ENCODE data around the gene C19orf25. TPM values are rescaled to one million over a fixed set of nuclear protein-coding genes. Genes with fewer than 3 reads are reported as not detected.

Gene C19orf25
- polyA plus RNA-seq, 1 of the 3 experiments (the other 2 are of a cell fraction): 25.3 TPM

DNA sequence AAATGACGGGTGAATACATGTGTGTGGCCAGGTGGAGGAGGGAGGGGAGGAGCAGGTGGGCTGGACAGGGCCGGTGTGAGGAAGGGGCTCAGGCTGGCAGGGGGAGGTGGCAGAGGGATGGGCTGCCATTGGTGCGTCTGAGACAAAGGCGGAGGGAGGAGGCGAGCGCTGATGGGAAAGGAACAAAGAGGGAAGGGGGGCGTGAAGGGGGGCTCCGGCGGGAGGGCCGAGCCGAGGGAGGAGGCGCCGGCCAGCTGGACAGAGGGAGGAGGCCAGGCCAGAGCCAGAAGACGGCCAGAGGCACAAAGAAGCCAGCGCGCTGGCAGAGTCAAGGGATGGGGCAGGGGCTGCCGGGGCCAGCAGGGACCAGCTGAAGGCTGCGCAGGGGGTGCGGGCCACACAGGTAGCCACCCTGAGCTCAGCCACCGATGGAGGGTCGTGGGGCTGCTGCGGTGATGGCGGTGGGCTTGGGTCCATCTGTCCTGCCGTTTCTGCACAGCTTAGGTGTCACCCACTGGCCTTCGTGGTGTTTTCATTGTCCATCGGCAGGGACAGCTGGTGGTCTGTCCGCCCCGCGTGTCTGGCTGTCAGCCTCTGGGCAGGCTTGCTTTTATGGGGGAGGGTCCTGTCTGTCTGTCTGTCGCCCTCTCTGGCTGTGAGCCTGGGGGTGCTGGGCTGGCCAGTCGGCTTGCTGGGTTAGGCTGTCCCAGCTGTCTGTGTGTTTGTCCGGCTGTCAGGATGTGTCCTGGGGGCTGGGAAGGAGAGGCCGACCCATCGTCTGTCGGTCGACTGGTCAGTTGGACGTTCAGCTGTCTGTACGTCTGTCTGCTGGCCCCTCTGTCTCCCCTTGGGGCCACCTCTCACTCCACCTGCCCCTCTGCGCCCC, 26.9 kb downstream of the C19orf25 start:
- TF ChIP-seq NFIC (IDR thresholded peaks at IDR 0.05; ENCODE audit: borderline replicate concordance) (no peak), TAF1 (IDR thresholded peaks at IDR 0.05; ENCODE audit: borderline replicate concordance, low read depth, low read length) (no peak), RFX5 (IDR thresholded peaks at IDR 0.05; ENCODE audit: low read length) (no peak), ELF1 (IDR thresholded peaks at IDR 0.05) (no peak), YY1 (IDR thresholded peaks at IDR 0.05; ENCODE audit: low read depth) (no peak), EZH2phosphoT487 (IDR thresholded peaks at IDR 0.05; ENCODE audit: borderline replicate concordance, low read depth) (no peak), SIN3A (IDR thresholded peaks at IDR 0.05; ENCODE audit: borderline replicate concordance, low read depth, low read length) (no peak), RAD21 (IDR thresholded peaks at IDR 0.05; ENCODE audit: low read length) (no peak), JUND (IDR thresholded peaks at IDR 0.05) (no peak), POLR2AphosphoS5 (IDR thresholded peaks at IDR 0.05; ENCODE audit: low read depth, low read length) (no peak; the same call in 1 of the 2 replicates), CHD2 (IDR thresholded peaks at IDR 0.05; ENCODE audit: low read length, partially characterized antibody) (no peak), TCF12 (IDR thresholded peaks at IDR 0.05) (no peak), SMC3 (IDR thresholded peaks at IDR 0.05; ENCODE audit: low read depth, low read length) (no peak), FOSL2 (IDR thresholded peaks at IDR 0.05; ENCODE audit: borderline replicate concordance, low read depth) (no peak)
- TF ChIP-seq, protein P1, sequence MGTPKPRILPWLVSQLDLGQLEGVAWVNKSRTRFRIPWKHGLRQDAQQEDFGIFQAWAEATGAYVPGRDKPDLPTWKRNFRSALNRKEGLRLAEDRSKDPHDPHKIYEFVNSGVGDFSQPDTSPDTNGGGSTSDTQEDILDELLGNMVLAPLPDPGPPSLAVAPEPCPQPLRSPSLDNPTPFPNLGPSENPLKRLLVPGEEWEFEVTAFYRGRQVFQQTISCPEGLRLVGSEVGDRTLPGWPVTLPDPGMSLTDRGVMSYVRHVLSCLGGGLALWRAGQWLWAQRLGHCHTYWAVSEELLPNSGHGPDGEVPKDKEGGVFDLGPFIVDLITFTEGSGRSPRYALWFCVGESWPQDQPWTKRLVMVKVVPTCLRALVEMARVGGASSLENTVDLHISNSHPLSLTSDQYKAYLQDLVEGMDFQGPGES (IDR thresholded peaks at IDR 0.05; ENCODE audit: low read depth, low read length): no peak
- TF ChIP-seq, protein P2, sequence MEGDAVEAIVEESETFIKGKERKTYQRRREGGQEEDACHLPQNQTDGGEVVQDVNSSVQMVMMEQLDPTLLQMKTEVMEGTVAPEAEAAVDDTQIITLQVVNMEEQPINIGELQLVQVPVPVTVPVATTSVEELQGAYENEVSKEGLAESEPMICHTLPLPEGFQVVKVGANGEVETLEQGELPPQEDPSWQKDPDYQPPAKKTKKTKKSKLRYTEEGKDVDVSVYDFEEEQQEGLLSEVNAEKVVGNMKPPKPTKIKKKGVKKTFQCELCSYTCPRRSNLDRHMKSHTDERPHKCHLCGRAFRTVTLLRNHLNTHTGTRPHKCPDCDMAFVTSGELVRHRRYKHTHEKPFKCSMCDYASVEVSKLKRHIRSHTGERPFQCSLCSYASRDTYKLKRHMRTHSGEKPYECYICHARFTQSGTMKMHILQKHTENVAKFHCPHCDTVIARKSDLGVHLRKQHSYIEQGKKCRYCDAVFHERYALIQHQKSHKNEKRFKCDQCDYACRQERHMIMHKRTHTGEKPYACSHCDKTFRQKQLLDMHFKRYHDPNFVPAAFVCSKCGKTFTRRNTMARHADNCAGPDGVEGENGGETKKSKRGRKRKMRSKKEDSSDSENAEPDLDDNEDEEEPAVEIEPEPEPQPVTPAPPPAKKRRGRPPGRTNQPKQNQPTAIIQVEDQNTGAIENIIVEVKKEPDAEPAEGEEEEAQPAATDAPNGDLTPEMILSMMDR (IDR thresholded peaks at IDR 0.05): no peak
- TF ChIP-seq, protein P3, sequence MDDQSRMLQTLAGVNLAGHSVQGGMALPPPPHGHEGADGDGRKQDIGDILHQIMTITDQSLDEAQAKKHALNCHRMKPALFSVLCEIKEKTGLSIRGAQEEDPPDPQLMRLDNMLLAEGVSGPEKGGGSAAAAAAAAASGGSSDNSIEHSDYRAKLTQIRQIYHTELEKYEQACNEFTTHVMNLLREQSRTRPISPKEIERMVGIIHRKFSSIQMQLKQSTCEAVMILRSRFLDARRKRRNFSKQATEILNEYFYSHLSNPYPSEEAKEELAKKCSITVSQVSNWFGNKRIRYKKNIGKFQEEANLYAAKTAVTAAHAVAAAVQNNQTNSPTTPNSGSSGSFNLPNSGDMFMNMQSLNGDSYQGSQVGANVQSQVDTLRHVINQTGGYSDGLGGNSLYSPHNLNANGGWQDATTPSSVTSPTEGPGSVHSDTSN (IDR thresholded peaks at IDR 0.05): no peak
- TF ChIP-seq, protein P4, sequence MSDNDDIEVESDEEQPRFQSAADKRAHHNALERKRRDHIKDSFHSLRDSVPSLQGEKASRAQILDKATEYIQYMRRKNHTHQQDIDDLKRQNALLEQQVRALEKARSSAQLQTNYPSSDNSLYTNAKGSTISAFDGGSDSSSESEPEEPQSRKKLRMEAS (IDR thresholded peaks at IDR 0.05; ENCODE audit: low read depth): no peak
- H3K4me1 ChIP-seq (ENCODE audit: control insufficient read depth in 1 of 2, insufficient read depth in 2 of 2, low read depth in 1 of 2, low read length in 1 of 2): peaks cover 0 to 43% of the 10 kb centered on the region in 2 experiments; a peak in 1 of 4 replicates
- POLR2A ChIA-PET: interaction anchor here (1.0 kb wide), 2 partner anchors 8 to 115 kb away, joined by 3 to 5 read pairs; no protein-coding TSS in a partner anchor
- no peaks in the 10 kb centered on the region for H3K79me2 ChIP-seq (ENCODE audit: insufficient read depth)
- H3F3A ChIP-seq (replicated peaks; ENCODE audit: insufficient read depth): peaks cover 19% of the 10 kb centered on the region
- H3K9me2 ChIP-seq: no peaks in the 10 kb centered on the region
- H2AFZ ChIP-seq (ENCODE audit: low read depth): no peak overlapping the region
- no peak overlapping the region for H3K9ac ChIP-seq
- DNase-seq: peak; percentile 86
- WGBS (ENCODE audit: low lambda C conversion rate): 24% methylated on average over 21 of the region's 39 CpGs
- no peaks in the 10 kb centered on the region for H3K27me3 ChIP-seq (ENCODE audit: insufficient read depth)
- H4K20me1 ChIP-seq (ENCODE audit: insufficient read depth): peaks cover 25% of the 10 kb centered on the region
- H3K4me2 ChIP-seq: peak overlapping the region; percentile 19; the same call in 1 of the 2 replicates
- CTCF ChIA-PET: interaction anchor here (0.7 to 1.5 kb wide), 5 partner anchors 14 to 186 kb away, joined by 3 to 6 read pairs (median 5); partner anchors contain the start of gene RPS15
- H3K36me3 ChIP-seq (replicated peaks in 1 of 2; ENCODE audit: control insufficient read depth in 1 of 2, insufficient read depth in 2 of 2, low read length in 1 of 2): no peaks in the 10 kb centered on the region
- peak overlapping the region in 1 of 2 experiments; percentile 86; a peak in 2 of 4 replicates for H3K27ac ChIP-seq (ENCODE audit: low read depth in 2 of 2, low read length in 1 of 2)
- peak overlapping the region in 1 of 2 experiments; percentile 60; a peak in 1 of 4 replicates for H3K4me3 ChIP-seq (ENCODE audit: low read depth in 2 of 2, low read length in 1 of 2)
- H3K9me3 ChIP-seq: no peaks in the 10 kb centered on the region

Data from SK-N-SH (cell line).